ENCODE measurements around the gene FIGN. TPM values are rescaled to one million over a fixed set of nuclear protein-coding genes. Genes with fewer than 3 reads are reported as not detected.

The FIGN gene
- total and polyA plus RNA-seq, 2 of the 4 experiments (the other 2 are of a cell fraction), result 0.77 to 0.90 TPM

GRCh38 chr2:163768881-163769695, 33.3 kb upstream of the FIGN start:
- intact Hi-C loops (cut with micrococcal nuclease), result no loop called here
- H3K27ac ChIP-seq (ENCODE audit: insufficient read depth, low read length), result no peak overlapping the region
- no peaks in the 10 kb centered on the region for H3K4me1 ChIP-seq (ENCODE audit: control insufficient read depth, insufficient read depth, low read length)

More at GRCh38 chr2:163768881-163769695, 33.3 kb upstream of the FIGN start:
- Histone ChIP-seq H3K4me3 (ENCODE audit: insufficient read depth, low read depth, low read length) (no peak overlapping the region), H2BK5ac (ENCODE audit: low read depth, low read length, poor library complexity, severe bottlenecking) (no peak overlapping the region), H2BK15ac (ENCODE audit: low read depth, low read length) (no peak overlapping the region), H3K9ac (ENCODE audit: low read depth, low read length) (no peak overlapping the region), H4K20me1 (ENCODE audit: insufficient read depth, low read length) (no peaks in the 10 kb centered on the region), H2BK20ac (ENCODE audit: low read depth, low read length) (no peak overlapping the region), H4K8ac (ENCODE audit: low read depth in 2 of 2, low read length in 2 of 2) (no peak overlapping the region), H3K23ac (ENCODE audit: low read depth, low read length) (no peak overlapping the region), H2BK120ac (ENCODE audit: low read depth, low read length) (no peak overlapping the region), H3K4me2 (ENCODE audit: low read depth, low read length) (no peak overlapping the region), H3K4ac (ENCODE audit: low read depth, low read length) (no peak overlapping the region), H3K14ac (replicated peaks; ENCODE audit: low read depth, low read length) (no peak overlapping the region), H2AK5ac (ENCODE audit: low read depth, low read length) (no peak overlapping the region), H2AFZ (replicated peaks; ENCODE audit: low read length, poor library complexity) (no peak overlapping the region), H3K36me3 (ENCODE audit: control insufficient read depth, insufficient read depth, low read length) (no peaks in the 10 kb centered on the region), H2AK9ac (replicated peaks; ENCODE audit: low read depth, low read length, poor library complexity) (no peak overlapping the region), H3K79me1 (ENCODE audit: low read depth in 1 of 2, low read length in 2 of 2) (no peaks in the 10 kb centered on the region), H3K18ac (ENCODE audit: low read depth, low read length) (no peak overlapping the region), H3K27me3 (ENCODE audit: control insufficient read depth, insufficient read depth, low read length) (no peaks in the 10 kb centered on the region; the same call in 1 of the 2 replicates), H3K9me1 (ENCODE audit: insufficient read depth, low read length) (no peaks in the 10 kb centered on the region), H4K91ac (ENCODE audit: insufficient read depth, low read depth, low read length) (no peak overlapping the region), H4K5ac (ENCODE audit: low read depth, low read length) (no peak overlapping the region), H3K56ac (ENCODE audit: extremely low read depth, insufficient read depth, low read length) (no peak overlapping the region), H3K9me3 (ENCODE audit: control insufficient read depth, insufficient read depth, low read length) (no peaks in the 10 kb centered on the region)
- DNase-seq, result no peak
- no TSS peak for BruUV-seq (replicated peaks)
- CTCF ChIA-PET, result no interaction called here
- TF ChIP-seq CEBPB (IDR thresholded peaks at IDR 0.05; ENCODE audit: low read depth, low read length) (no peak), FOS (IDR thresholded peaks at IDR 0.05; ENCODE audit: low read depth, low read length) (no peak)
- WGBS, 2 experiments (ENCODE audit: extremely low coverage in 2 of 2, insufficient read length in 1 of 2), result no CpG with 5 or more reads among the region's 7 CpGs
- POLR2A ChIA-PET (ENCODE audit: unreplicated experiment), result interaction anchor here (0.6 kb wide), 2 partner anchors 30 to 324 kb away, joined by 3 to 4 read pairs; no protein-coding TSS in a partner anchor
- no peak for ATAC-seq (ENCODE audit: low read depth)
- in situ Hi-C loops (cut with MboI; ENCODE audit: low sequenced_read_pairs) (no loop called here), dilution Hi-C loops (cut with HindIII; ENCODE audit: low sequenced_read_pairs, unreplicated experiment) (no loop called here)

Data from IMR-90 (cell line).